NCI-H2107 (cell line): ENCODE measurements around the gene FBXO40.

Experiments used
- DNase-seq: peaks from one replicate; lab custom pipeline; 2025; lab: John Stamatoyannopoulos, UW

The FBXO40 gene

GRCh38 chr3:121621491-121621890, 28.3 kb downstream of the FBXO40 start:
- DNase-seq = no peak

GRCh38 chr3:121624147-121624899, 31.1 kb downstream of the FBXO40 start:
- DNase-seq = no peak

GRCh38 chr3:121626495-121626894, 33.3 kb downstream of the FBXO40 start:
- no peak for DNase-seq

- no peak for DNase-seq
Measured at GRCh38 chr3:121627211-121627610, 34.0 kb downstream of the FBXO40 start.

- DNase-seq = no peak
Measured at GRCh38 chr3:121627622-121628021, 34.4 kb downstream of the FBXO40 start.

- DNase-seq = no peak
Measured at GRCh38 chr3:121629601-121630000, 36.4 kb downstream of the FBXO40 start.

GRCh38 chr3:121630355-121630754, 37.2 kb downstream of the FBXO40 start:
- DNase-seq = no peak

- no peak for DNase-seq
Measured at GRCh38 chr3:121637922-121638321, 44.7 kb downstream of the FBXO40 start.

- DNase-seq = no peak
Measured at GRCh38 chr3:121641127-121641526, 47.9 kb downstream of the FBXO40 start.

GRCh38 chr3:121642601-121643314, 49.6 kb downstream of the FBXO40 start:
- DNase-seq = no peak

GRCh38 chr3:121645054-121645453, 51.9 kb downstream of the FBXO40 start:
- DNase-seq = no peak

GRCh38 chr3:121648219-121648958, 55.2 kb downstream of the FBXO40 start:
- DNase-seq = no peak

GRCh38 chr3:121649645-121650044, 56.5 kb downstream of the FBXO40 start:
- no peak for DNase-seq

- no peak for DNase-seq
Measured at GRCh38 chr3:121651684-121652083, 58.5 kb downstream of the FBXO40 start.

- no peak for DNase-seq
Measured at GRCh38 chr3:121654493-121655385, 61.6 kb downstream of the FBXO40 start.

GRCh38 chr3:121658716-121659435, 65.7 kb downstream of the FBXO40 start:
- no peak for DNase-seq

- no peak for DNase-seq
Measured at GRCh38 chr3:121659586-121659985, 66.4 kb downstream of the FBXO40 start.

GRCh38 chr3:121660356-121661171, 67.4 kb downstream of the FBXO40 start, which contains the start of gene HCLS1:
HCLS1 (minus strand) TSS chr3:121660903; CDS start chr3:121658347, 2,556 bp downstream.
- DNase-seq = no peak

GRCh38 chr3:121661376-121661775, 68.2 kb downstream of the FBXO40 start:
- DNase-seq = no peak

GRCh38 chr3:121662742-121663141, 69.6 kb downstream of the FBXO40 start:
- DNase-seq = no peak
